ENCODE data around the gene AK3.

Gene AK3

DNA sequence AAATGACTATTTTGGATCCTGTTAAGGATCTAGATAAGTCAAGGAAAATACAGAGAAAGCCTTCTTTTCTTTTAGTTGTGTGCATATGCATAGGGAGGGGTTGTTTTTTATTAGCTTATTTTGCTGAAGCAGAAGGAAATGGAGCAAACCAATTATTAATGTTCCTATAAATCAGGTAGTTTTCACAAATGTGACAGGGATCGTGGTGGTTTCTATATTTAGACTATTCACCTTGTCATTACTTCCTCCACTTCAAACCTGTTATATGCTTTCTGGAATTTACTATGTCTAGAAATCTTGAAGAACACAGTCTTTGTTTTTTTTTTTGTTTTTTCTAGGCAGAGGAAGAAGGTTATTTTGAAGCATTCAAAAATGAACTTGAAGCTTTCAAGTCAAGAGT lies 39.5 kb downstream of the AK3 start:
- DNase-seq, result no peak

- DNase-seq, result no peak
Observed at GRCh38 chr9:4700932-4701331, 40.1 kb downstream of the AK3 start.

DNA sequence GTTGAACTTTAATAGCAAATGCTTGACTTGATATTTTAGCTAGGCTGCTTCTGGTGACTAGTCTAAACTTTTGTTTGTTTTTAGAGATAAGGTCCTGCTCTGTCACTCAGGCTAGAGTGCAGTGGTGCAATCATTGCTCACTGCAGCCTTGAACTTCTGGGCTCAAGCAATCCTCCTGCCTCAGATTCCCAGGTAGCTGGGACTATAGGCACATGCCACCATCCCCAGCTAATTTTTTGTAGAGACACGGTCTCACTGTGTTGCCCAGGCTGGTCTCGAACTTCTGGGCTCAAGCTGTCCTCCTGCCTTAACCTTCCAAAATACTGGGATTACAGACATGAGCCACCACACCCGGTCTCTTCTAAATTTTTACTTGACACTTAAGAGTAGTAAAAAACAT lies 40.9 kb downstream of the AK3 start:
- DNase-seq, result no peak

DNA sequence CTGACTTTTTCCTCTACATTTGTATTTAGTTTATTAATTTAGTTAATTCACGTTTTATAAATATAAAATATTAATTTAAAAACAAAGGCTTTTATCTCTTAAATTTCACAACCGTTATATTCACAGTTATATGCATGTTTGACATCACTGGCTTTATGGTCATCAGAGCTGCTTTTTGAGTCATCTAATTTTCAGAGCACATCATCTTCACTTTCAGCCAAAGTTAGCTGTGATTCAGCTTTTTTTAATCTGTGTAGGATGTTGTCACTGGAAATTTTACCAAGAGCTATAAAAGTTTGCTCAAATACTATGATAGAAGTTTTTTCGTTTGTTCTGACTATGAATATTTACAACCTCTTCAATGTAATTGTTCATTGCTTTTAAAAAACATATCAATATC lies 49.2 kb downstream of the AK3 start:
- DNase-seq, result no peak

DNA sequence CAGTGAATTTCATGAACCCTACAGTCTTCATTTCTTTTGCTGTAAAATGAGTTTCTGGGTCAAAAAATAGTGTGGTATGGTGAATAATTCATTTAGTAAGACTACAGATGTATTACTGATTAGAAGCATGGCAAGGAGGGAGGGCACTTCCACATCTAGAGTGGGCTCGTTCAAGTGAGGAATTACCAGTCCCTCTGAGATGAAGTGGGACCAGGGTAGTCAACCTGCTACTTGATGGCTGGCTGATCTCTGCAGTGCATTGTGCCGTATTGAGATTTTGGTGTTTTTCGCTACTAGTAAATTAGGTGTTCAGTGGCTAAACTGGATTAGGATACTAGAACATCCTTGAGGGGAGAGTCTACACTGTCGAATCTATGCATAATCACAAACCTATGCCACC lies 50.9 kb downstream of the AK3 start:
- no peak for DNase-seq

DNA sequence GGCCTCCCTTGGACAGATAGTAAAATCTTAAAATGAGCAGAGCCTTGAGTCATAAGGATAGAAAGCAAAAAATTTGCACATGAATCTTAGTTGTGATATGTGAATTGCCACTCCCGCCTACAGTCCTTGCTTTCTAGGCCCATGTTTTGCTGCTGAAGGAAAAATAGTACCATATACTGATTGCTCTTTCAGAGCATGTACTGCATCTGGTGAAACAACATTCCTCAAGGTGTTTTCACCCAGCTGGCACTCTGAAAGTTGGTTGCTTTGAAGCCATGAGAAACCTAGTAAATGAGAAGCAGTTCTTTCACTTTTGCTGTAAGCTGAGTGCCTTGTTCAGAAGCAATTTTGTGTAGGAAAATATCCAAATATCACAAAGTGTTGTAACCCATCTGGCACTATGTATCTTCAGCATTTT lies 51.3 kb downstream of the AK3 start:
- no peak for DNase-seq

- DNase-seq, result no peak
Observed at GRCh38 chr9:4689021-4689420, 52.0 kb downstream of the AK3 start.

DNA sequence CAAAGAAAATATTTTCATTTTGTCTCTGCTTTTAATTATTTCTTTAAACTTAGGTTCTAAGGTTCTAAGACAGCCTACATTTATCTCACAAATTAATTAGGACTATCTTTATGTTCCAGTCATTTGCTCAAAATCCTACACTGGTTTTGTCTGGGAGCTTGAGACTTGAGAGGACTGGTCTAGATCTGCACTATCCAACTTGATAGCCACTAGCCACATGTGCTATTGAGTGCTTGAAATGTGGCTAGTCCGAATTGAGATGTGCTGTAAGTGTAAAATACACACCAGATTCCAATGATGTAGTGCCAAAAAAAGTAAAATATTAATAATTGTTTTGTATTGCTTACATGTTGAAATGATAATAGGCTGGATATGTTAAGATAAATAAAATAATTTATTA lies 54.4 kb downstream of the AK3 start:
- DNase-seq, result no peak

GRCh38 chr9:4686112-4686511 lies 54.9 kb downstream of the AK3 start:
- DNase-seq, result no peak

- no peak for DNase-seq
Observed at GRCh38 chr9:4684820-4685219, 56.2 kb downstream of the AK3 start.

GRCh38 chr9:4680750-4681149 lies 60.3 kb downstream of the AK3 start:
- DNase-seq, result no peak

DNA sequence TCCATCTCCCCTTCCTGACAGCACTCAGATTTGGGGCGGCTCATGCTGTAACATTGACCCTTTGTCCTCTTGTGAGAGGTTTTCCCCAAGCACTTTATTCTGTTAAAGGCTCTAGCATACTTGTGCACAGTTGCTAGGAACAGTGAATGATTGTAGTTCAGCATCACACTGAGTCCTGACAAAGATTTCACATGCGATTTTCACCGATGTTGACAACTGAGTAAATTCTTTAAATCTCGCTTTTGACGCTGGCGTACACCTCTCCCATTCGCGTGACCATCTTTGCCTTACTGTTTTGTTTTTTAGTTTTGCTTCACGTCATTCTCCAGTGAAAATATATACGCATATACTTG lies 60.9 kb downstream of the AK3 start:
- DNase-seq, result peak in 1 of 2 experiments; percentile 34

GRCh38 chr9:4679268-4680172 lies 61.5 kb downstream of the AK3 start, which contains the start of gene CDC37L1:
TSS of gene CDC37L1 (plus strand) at chr9:4679569. CDS start at chr9:4679768, 199 bp downstream.
- DNase-seq, result peak; percentile 95 to 99

DNA sequence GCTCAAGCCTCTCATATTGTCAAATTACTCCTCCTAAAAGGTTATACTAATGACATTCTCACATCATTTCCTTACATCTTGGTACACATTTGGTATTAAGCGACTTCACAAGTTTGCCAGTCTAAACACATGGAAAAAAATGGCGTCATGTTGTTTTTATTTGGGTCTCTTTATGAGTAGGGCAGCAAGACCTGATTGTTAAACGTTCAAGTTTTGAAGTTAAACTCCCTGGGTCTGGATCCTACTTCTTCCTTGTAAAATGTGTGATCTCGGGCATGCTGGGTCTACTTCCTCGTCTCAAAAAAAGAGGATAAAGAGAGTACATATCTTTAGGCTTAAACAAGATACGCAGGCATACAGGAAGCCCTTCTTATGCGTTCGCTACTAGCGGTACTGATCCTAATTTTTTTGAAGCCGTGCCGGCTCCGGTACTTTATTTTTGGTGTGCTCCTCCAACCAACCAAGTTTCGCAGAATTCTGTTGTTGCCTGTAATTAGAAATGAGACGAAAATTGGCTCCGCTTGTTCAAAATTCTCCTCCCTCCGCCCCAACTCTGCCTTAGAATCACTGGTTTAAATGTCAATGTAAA lies 62.2 kb downstream of the AK3 start:
- peak in 1 of 2 experiments; percentile 67 for DNase-seq

DNA sequence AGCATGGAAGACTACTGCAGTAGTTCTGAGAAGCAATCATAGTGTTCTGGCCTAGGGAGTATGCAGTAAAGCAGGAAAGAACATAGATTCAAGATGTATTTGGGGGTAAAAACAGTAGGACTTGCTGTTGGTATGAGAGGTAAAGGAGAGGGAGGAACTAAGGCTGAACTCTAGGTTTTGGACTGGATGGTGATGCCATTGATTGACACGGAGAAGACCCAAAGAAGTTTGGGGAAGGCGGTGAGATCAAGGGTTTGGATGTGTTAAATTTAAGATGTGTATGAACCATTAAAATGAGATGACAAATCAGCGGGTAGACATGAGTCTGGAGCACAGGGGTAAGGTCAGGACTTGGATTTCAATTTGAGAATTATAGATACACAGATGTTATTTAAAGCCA lies 63.6 kb downstream of the AK3 start:
- no peak for DNase-seq

GRCh38 chr9:4674783-4675182 lies 66.2 kb downstream of the AK3 start:
- DNase-seq, result no peak

DNA sequence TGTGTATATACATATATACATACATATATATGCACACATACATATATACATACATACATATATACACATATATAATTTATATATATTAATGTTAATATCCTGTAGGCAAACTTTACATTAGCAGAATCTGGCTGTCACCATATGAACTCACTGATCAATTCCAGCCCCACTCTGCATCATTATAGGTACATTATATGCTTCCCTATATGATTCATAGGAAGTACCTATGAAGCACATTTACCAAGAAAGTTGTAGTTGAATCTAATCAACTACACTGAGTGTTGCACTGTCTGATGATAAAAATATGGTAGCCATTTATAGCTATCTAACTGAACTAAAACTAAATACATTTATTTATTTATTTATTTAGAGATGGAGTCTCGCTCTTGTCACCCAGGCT lies 69.3 kb downstream of the AK3 start:
- no peak for DNase-seq

GRCh38 chr9:4670591-4670990 lies 70.4 kb downstream of the AK3 start:
- no peak for DNase-seq

DNA sequence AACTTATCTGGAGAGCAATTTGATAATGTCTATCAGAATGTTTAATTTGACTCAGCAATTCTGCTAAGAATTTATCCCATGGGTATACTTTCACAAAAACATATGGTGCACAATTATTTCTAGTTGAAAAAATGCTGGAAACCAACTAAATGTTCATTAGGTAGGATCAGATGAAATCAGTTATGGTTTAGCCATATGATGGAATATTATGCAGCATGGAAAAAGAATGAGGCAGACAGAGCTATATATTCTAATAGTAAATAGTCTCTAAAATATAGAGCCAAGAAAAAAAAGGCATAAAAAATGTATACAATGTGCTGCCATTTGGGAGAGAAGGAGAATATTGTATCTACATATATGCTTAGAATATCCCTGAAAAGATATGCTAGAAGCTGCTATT lies 71.1 kb downstream of the AK3 start:
- no peak for DNase-seq

DNA sequence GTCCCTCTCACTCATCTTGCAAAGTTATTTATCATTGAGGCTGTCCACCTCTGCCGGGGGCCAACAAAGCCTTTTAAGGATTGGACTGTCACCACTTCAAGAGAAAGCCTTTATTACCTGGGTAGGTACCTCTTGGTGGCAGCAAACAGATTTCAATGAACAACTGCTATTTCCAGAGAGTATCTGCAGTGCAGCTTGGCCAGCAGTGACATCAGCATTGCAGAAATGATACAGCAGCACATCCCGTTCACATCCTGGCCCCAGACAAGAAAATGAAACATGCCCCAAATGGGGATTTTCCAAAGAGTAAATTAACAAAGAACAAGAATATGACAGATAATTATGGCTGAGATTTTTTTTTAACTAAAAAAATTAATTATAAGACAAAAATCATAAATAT lies 72.4 kb downstream of the AK3 start:
- no peak for DNase-seq

DNA sequence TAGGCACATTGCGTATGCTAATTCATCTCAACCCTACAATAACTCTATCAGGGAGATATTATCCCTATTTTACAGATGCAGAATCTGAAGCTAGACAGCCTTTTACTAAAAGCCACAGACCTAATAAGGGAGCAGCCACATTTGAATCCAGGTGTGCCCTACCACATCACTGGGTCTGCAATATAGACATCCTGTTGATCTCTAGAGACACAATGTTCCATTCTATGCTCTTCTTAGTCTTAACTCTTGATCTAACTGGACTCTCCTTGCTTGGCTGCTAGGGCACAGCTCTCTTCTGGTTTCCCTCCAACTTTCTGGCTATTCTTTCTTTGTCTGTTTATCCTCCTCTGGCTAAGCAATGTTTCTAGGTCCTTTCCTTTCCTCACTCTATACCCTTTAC lies 73.3 kb downstream of the AK3 start:
- no peak for DNase-seq

DNA sequence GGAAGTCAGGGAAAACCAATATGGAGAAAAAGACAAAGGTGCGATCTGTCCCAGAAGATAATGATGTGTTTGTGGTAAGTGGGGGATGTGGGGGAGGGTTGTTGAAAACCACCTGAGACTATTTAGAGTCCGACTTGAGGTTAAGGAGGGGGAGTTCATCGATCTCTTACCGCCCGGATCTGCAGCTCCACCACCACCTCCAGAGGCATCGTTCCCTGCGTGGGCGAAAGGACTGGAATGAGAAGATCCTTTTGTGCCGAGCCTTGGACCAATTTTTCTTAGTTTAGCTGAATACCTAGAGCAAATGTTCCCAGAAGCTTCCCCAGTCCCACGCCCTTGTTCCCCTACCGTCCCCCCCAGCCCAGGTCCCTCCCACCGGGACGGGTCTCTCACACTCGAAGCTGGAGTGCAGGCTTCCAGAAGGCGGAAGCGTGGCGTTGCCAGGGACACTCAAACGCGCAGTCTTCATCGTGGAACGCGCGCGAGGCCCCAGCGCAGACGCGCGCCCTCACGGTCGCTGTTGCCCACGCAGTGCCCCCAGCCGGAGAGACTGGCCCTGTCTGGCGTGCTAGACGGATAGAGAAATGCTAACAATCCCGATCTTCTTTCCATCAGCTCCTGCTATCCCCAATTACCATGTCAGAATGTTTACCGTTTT lies 74.8 kb downstream of the AK3 start, which contains the start of gene SPATA6L:
Gene SPATA6L, minus strand, starts transcription at position 439 of the 658 bp plus-strand sequence. Its CDS starts 230 bp downstream, at position 209.
- peak; percentile 30 to 79 for DNase-seq

DNA sequence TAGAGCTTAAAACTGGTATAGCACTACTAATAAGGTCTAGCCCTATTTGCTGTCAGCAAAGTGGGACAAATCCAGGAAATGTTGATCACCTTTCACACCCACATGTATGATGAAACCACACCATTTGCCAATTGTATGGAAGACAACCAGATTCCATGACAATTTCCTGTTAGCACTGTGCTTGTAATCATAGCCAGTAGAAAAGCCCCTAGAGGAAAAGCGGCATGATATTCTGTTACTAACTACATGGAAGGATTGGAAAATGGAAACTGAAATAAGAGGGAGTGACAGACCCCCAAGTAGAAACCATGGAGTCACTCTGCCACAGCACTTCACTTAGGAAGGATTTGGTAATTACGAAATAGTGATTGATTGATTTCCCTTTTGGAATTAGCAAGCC lies 75.6 kb downstream of the AK3 start:
- DNase-seq, result peak in 1 of 2 experiments; percentile 36

DNA sequence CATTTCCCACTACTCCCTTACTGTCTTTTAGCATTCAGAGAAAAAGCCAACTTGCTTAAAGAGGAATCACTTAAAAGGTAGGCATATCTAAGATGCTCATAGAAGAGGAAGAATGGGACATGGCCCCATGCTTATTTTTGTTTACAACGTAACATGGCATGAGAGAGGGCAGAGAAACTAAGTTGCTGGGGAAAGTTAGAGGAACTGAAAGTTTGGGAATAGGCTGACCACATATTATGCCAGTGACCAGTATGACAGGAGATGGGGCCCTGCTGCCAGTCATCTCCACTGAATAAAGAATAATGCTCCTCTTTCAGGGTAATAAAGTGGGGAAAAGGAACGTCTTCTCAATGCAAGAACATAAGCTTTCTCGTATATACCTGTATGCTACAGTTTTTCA lies 77.0 kb downstream of the AK3 start:
- no peak for DNase-seq
